GM21825 (cell line): ENCODE measurements around the gene MLLT10.
A peak's percentile ranks its signal among the peaks of the same experiment; 100 is the strongest.
"Not testable (repeated sequence)": the region's sequence is repeated elsewhere in the genome, so short reads cannot be mapped to it uniquely, and the experiment has no call there.

Experiments used
- ATAC-seq: cut with Tn5 transposase; IDR thresholded peaks from one replicate; pipeline ENCODE4 v1.9.1; 2021; ENCODE audit warnings: mild to moderate bottlenecking, moderate library complexity; ENCODE audit not compliant: unreplicated experiment

MLLT10 gene

DNA sequence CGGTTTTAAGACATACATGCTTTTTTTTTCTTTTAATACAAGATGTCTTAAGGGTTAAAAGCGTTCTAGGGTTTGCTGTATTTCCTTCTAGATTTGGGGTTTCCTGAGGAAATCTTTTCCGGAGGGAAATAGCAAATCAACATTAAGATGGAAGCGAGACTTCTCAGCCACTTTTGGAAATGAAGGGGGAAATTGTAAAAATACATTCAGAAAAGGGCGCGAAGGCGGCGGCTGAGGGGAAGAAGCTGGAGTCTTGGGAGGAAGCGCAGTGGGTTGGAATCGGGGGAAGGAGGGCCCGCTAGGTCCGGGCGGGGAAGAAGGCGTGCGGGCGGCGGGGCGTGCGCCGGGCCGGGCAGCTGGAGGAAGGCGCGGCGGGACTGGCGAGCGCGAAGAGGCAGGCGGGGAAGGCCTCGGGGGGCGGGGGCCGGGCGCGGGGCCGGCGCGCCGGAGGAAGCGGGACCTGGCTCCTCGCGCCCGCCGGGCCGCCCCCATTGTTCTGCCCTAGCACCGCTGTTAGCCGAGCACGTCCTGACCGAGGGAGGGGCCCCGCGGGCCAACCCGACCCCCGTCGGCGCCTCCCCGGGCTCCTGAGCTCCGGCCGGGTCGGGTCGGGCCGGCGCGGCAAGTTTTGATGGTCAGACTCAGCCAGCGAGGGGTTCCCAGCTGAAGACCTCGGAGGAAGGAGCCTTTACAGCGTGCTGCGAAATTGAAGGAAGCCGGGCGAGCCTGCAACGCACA, 7.0 kb upstream of the MLLT10 start:
- peak; percentile 31 for ATAC-seq

DNA sequence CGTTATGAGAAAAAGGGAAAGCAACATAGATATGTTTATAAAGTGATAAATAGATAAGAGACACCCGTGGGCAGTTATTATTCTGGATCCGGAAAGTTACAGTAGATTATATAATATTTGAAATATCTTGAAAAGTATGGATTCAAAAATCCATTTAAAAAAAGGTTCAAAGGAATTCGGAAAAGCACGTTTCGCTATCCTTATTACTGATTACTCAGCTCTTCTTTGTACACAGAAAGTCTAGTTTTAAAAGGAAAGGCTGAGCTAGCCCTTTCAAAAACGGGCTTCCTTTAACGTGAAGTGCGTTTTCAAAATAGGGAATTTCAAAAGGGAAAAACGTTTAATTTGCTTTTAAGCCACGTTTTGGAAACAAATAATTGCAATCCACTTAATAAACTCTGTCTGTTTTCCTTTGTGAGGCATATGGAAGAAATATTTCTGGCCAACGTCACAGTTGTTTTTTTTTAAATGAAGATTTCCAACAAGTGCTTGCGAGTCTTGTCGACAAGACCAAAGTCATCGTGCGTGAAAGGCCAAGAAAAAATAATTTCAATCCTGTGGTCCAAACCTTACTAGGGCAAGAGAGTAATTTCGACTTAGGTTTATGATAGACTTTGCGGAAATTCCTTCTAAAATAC, 6.3 kb upstream of the MLLT10 start:
- no peak for ATAC-seq

- no peak for ATAC-seq
Measured at GRCh38 chr10:21528236-21529031, 5.6 kb upstream of the MLLT10 start.

- ATAC-seq: no peak
Measured at GRCh38 chr10:21529032-21529910, 4.8 kb upstream of the MLLT10 start.

- ATAC-seq: no peak
Measured at GRCh38 chr10:21530168-21530567, 3.9 kb upstream of the MLLT10 start.

DNA sequence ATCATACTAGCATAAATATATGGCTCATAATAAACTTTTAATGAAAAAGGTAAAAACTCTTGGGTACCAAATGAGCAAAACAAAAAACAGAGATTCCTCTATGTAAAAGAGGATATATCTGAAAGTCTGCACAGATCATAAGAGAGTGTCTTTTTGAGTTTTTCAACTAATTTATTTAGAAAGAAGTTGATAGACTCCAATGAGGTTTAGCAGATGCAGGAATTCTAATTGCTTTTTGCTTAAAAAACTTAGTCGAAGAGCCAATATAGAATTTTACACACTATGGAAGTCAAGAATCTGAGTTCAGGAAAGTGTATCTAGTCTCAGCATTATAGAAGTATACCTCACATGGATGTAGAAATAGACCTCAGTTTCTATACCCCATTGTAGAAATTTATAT, 3.4 kb upstream of the MLLT10 start:
- no peak for ATAC-seq

DNA sequence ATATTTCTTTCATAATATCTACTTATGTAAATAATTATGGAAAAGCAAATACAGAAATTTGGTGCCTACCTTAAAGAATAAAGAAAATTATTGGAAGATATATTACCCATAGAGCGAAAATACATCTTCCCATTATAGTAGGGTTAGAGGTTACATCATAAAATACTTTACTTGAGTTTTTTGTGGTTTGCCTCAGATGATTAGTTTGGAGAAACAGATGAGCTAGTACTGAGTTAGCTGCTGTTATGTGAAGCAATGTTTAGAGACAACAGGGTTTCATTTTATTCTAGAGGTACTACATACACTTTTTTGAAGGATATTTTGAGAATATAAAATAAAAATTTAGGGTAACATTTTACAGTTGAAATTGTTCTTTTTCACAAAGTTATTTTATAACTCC, 2.9 kb upstream of the MLLT10 start:
- ATAC-seq: no peak

DNA sequence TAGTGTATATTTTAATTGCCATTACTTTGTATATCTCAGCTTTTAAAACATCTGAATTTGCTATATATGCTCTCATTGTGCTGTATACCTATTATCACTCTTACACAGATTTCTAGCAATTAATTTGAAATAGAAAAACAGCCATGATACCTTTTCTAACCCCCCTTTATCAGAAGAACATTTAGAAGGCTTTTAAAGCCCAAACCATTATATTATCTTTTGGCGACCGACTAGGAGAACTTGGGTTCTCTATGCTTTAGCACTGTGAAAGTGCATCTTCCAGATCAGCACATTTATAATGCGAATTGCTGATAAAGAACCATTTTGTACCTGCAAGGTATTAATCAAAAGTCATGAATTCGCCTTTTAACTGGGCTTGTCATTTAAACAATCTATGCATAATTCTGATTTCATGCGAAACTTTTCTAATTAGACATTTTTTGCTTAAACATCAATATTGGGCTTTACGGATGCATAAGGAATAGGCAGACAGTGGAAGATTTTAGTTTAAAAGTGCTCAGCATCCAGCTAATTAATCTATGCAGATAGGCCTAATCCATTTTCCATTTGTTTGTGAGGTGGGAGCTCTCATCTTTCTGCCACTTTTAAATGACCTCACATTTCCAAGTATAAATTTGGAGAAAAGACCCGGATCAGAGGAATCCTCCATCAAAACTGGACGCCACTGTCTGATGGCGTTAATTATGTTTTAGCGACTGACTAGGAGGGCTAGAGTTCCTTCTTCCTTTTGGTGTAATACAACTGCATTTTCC, 1.2 kb upstream of the MLLT10 start:
- ATAC-seq: no peak

GRCh38 chr10:21534280-21534586, 201 bp downstream of the MLLT10 start:
- no peak for ATAC-seq

- peak; percentile 26 for ATAC-seq
Measured at GRCh38 chr10:21534604-21535493, 817 bp downstream of the MLLT10 start.

DNA sequence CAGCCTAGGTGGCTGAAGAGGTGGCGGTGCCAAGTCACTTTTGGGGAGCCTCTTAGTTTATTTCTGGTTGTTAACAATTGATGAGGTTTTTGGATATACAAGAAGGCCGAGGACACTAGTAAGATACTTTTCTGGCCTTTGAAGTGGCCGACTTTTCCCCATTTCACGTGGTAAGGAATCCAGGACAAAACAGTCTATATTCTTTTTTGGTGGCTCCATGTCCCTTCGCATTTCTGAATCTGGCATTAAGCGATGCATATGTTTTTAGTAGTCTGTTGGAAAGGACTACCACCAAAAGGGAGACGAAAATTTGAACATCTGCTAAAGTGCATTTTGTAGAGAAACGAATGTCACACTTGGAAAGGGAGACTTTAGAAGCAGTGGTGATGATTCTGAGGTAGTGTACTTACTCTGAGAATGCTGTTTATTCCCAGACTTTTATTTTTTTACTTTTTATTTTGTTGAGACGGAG, 1.5 kb downstream of the MLLT10 start:
- ATAC-seq: no peak

DNA sequence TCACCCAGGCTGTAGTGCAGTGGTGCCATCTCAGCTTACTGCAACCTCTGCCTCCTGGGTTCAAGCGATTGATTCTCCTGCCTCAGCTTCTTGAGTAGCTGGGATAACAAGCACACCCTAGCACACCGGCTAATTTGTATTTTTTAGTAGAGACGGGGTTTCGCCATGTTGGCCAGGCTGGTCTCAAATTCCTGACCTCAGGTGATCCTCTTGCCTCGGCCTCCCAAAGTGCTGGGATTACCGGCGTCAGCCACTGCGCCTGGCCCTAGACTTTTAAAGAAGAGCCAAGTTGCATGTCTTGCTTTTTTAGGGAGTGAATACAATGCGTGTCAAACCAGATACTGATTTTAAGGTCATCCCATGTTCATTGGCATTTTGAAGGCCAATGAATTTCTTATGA, 1.9 kb downstream of the MLLT10 start:
- not testable (repeated sequence) for ATAC-seq

GRCh38 chr10:21536874-21537273, 2.8 kb downstream of the MLLT10 start:
- no peak for ATAC-seq

DNA sequence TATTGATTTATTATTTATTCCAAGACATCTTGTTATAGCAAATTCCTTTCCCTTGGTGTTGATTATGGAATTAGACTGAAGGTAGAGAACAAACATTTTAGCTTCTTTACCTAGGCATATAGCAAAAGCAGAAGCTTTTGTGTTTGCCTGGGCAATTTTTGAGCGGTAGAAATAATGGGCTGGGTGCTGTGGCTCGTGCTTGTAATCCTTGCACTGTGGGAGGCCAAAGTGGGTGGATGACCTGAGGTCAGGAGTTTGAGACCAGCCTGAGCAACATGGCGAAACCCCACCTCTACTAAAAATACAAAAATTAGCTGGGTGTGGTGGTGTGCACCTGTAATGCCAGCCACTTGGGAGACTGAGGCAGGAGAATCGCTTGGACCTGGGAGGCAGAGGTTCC, 6.7 kb downstream of the MLLT10 start:
- ATAC-seq: not testable (repeated sequence)

GRCh38 chr10:21547246-21547645, 13.2 kb downstream of the MLLT10 start:
- ATAC-seq: no peak

GRCh38 chr10:21552638-21553037, 18.6 kb downstream of the MLLT10 start:
- ATAC-seq: no peak

DNA sequence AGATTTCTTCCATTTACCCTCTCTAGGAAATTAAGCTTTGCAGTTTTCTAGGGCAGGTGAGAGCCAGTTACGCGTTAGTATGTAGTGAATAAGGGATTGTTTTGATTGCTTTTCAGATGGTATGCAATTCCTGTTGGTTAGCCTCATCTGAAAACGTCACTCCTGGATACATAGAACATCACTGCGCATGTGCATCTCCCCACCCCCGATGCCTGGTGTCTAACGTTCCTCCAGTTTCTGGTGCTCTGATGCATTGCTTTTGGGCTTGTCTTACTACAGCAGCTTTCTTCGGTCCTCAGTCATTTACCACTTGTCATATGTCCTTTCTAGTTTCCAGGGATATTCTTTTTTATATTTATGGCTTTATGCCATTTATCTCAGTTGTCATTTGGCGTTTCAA, 22.5 kb downstream of the MLLT10 start:
- no peak for ATAC-seq

DNA sequence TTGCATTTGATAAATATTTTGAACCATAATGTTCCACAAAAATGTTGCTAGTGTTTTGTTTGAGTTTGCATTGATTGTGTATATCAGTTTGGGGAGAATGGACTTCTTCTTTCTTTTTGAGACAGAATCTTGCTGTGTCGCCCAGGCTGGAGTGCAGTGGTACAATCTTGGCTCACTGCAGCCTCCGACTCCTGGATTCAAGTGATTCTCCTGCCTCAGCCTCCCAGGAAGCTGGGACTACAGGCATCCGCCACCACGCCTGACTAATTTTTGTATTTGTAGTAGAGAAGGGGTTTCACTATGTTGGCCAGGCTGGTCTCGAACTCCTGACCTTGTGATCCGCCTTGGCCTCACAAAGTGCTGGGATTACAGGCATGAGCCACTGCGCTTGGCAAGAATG, 25.0 kb downstream of the MLLT10 start:
- not testable (repeated sequence) for ATAC-seq
